ENCODE data around the gene RASA3. TPM values are rescaled to one million over a fixed set of nuclear protein-coding genes. Genes with fewer than 3 reads are reported as not detected.

Gene RASA3
- total and polyA plus RNA-seq, 9 of the 15 experiments (the other 6 are each of a cell fraction or from before 2014, with no cell fraction given) = 0.72 to 25.3 (median 14.4) TPM

GRCh38 chr13:114104655-114105520 is 27.5 kb downstream of the RASA3 start (continued):
- TF ChIP-seq CBX8 (IDR thresholded peaks at IDR 0.05; ENCODE audit: borderline replicate concordance, extremely low read depth, low read depth, low read length, poor library complexity, severe bottlenecking) (no peak), NFIX (CRISPR knock-in tag; IDR thresholded peaks at IDR 0.05; ENCODE audit: low read depth) (no peak), ARID1B (IDR thresholded peaks at IDR 0.05) (no peak), KDM2B (CRISPR knock-in tag; IDR thresholded peaks at IDR 0.05) (no peak), ZNF134 (CRISPR knock-in tag; conservative IDR thresholded peaks at IDR 0.05) (no peak), TARDBP (IDR thresholded peaks at IDR 0.05) (no peak)

GRCh38 chr13:114103801-114104654 is 28.4 kb downstream of the RASA3 start:
- Histone ChIP-seq H3K27ac (ENCODE audit: extremely low read depth, low read depth, low read length) (no peak overlapping the region), H3K4me2 (ENCODE audit: insufficient read depth, low read length) (no peak overlapping the region), H3K9me3 (replicated peaks; ENCODE audit: control insufficient read depth, insufficient read depth, low read depth, low read length) (no peaks in the 10 kb centered on the region), H3K9me1 (ENCODE audit: control insufficient read depth, insufficient read depth, low read length) (no peaks in the 10 kb centered on the region), H2AFZ (ENCODE audit: low read depth, low read length) (no peak overlapping the region), H3K9ac (ENCODE audit: insufficient read depth in 1 of 2, low read depth in 2 of 2, low read length in 2 of 2) (no peak overlapping the region), H3K79me2 (ENCODE audit: control insufficient read depth, insufficient read depth, low read length) (peaks cover 36% of the 10 kb centered on the region), H3K4me3 (no peak overlapping the region), H4K20me1 (replicated peaks; ENCODE audit: control insufficient read depth, insufficient read depth, low read length) (no peaks in the 10 kb centered on the region), H3K4me1 (replicated peaks in 1 of 2; ENCODE audit: control insufficient read depth in 2 of 2, insufficient read depth in 2 of 2, low read length in 2 of 2) (peaks cover 0 to 39% of the 10 kb centered on the region in 2 experiments; a peak in 2 of 5 replicates), H3K36me3 (ENCODE audit: control insufficient read depth, insufficient read depth, low read length) (no peaks in the 10 kb centered on the region), H3K27me3 (ENCODE audit: control insufficient read depth in 2 of 2, insufficient read depth in 2 of 2, low read length in 2 of 2) (no peaks in the 10 kb centered on the region)
- no peak for TF ChIP-seq NELFE (IDR thresholded peaks at IDR 0.05; ENCODE audit: insufficient read depth, insufficient read length)
- TF ChIP-seq SMARCB1 (IDR thresholded peaks at IDR 0.05; ENCODE audit: insufficient read length, low read depth) = no peak
- no peak for TF ChIP-seq ARID3B (CRISPR knock-in tag; IDR thresholded peaks at IDR 0.05; ENCODE audit: borderline replicate concordance)
- no peak for TF ChIP-seq ARID3A (IDR thresholded peaks at IDR 0.05; ENCODE audit: borderline replicate concordance, low read depth, low read length)
- no peak for TF ChIP-seq FOS (IDR thresholded peaks at IDR 0.05; ENCODE audit: extremely low read depth, insufficient read length)
- no peak for TF ChIP-seq ZNF431 (CRISPR knock-in tag; IDR thresholded peaks at IDR 0.05)
- TF ChIP-seq NCOA4 (IDR thresholded peaks at IDR 0.05; ENCODE audit: partially characterized antibody) = no peak
- no peak for TF ChIP-seq GTF2B (IDR thresholded peaks at IDR 0.05; ENCODE audit: extremely low read depth, insufficient read length)
- no peak for TF ChIP-seq WHSC1 (IDR thresholded peaks at IDR 0.05; ENCODE audit: low read length)
- no TSS peak for BruUV-seq (replicated peaks)
- in situ Hi-C loops (cut with MboI) (no loop called here), intact Hi-C loops (cut with micrococcal nuclease) (no loop called here)
- DNase-seq (ENCODE audit: extremely low read depth in 1 of 4, low spot score in 3 of 4) (no peak), ATAC-seq (no peak), FAIRE-seq (no peak)
- ChIA-PET POLR2A (no interaction called here), CTCF (ENCODE audit: low intra/inter-chr PET ratio) (no interaction called here)
- 100% methylated on average over 6 of the region's 62 CpGs for WGBS (ENCODE audit: insufficient coverage, low coverage, missing lambda C conversion rate)

Measured in K562 (cell line).